CD4-positive, alpha-beta T cell treated with Interleukin-17A for 4 hours (primary cell): Measurements from ENCODE around the gene FTCD.
"Not testable (repeated sequence)": the region's sequence is repeated elsewhere in the genome, so short reads cannot be mapped to it uniquely, and the experiment has no call there.

ENCODE experiments used
- DNase-seq: peaks from one replicate; pipeline ENCODE4 v3.0.0-alpha.2; 2020; ENCODE audit warnings: mixed read lengths

FTCD gene

GRCh38 chr21:46187814-46188213, 32.4 kb upstream of the FTCD start:
- no peak for DNase-seq

DNA sequence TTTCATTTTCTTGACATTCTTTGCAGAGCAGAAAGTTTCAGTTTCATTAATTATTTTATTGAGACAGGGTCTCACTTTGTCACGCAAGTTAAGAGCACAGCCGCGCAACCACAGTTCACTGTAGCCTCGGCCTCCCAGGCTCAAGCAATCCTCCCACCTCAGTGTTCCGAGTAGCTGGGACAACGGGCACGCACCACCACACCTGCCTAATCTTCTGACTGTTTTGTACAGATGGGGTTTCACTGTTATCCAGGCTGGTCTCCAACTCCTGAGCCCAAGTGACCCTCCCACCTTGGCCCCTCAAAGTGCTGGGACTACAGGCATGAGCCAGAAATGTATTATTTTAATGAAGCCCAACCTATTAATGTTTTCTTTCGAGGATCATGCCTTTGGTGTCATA, 31.9 kb upstream of the FTCD start:
- no peak for DNase-seq

DNA sequence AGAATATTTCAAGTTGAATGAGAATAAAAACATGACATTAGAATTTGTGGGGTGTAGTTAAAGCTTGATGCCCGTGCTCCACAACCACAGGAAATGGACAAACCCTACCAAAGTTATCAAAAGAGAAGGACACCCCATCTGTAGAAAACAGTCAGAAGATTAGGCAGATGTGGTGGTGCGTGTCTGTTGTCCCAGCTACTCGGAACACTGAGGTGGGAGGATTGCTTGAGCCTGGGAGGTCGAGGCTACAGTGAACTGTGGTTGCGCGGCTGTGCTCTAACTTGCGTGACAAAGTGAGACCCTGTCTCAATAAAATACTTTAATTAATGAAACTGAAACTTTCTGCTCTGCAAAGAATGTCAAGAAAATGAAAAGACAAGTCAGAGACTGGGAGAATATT, 30.3 kb upstream of the FTCD start:
- DNase-seq, result no peak

GRCh38 chr21:46184625-46185555, 29.5 kb upstream of the FTCD start:
- peak; percentile 70 for DNase-seq

DNA sequence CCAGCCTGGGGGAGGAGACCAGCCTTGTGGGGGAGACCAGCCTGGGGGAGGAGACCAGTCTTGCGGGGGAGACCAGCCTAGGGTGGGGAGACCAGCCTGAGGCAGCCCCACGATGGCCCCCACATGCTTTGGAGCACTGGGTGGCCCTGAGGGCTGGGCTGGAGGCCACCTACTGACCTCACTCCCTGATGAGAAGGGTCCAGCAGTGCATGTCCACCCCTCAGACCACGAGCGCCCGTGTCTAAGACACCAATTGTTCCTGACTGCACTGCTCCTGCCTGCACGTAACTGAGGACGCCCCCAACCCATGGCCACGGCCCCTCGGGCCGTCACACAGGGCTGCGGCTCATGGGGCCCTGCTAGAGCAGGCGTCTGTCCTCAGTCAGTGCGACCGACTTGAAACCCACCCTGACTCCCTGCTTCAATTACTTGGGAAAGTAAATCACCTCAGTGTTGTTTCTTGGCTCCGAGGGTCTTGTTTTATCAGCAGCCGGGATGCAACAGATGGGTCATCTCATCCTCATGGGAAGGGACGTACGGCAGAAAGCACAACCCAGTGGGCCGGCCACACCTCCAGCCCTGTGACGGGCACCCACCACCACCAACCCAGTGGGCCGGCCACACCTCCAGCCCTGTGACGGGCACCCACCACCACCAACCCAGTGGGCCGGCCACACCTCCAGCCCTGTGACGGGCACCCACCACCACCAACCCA, 28.7 kb upstream of the FTCD start, which contains the start of gene SPATC1L:
TSS of gene SPATC1L (minus strand) at position 550 of the 715 bp plus-strand sequence. CDS start 1,643 bp downstream, outside the sequence.
- DNase-seq, result peak; percentile 51

- not testable (repeated sequence) for DNase-seq
Measured at GRCh38 chr21:46183337-46183909, 28.0 kb upstream of the FTCD start.

DNA sequence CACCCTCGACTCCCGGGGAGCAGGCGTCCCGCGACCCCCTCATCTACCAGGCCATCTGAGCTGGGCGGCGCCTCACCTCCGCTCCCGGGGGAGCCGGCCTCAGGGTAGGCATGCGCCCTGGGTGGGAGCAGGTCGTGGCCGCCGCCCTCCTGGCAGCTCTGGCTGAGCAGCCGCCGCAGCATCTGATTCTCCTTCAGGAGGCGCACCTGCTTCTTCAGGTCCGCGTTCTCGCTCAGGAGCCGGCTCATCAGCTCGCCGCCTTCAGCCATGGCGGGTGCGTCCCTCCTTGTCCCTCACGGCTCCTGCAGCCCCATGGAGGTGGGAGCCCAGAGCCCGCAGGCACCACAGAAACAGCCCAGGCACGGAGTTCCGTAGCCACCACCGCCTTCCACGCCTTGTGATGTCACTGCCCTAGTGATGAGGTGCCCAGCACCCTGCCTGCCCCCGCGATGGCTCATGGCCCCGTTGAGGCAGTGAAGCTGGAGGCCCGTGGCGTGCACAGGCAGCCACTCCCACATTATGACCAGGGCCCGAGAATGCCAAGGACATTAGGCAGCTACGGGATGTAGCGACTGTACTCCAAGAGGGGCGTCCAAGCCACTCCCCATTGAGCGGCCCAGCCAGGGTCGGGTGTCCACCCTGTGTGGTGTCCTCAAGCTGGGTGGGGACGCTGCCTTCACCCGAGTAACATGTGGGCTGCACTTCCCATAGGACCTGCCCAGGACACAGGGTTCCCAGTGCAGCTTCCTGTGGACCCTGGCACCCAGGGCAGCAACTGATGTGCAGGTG, 27.4 kb upstream of the FTCD start:
- no peak for DNase-seq

DNA sequence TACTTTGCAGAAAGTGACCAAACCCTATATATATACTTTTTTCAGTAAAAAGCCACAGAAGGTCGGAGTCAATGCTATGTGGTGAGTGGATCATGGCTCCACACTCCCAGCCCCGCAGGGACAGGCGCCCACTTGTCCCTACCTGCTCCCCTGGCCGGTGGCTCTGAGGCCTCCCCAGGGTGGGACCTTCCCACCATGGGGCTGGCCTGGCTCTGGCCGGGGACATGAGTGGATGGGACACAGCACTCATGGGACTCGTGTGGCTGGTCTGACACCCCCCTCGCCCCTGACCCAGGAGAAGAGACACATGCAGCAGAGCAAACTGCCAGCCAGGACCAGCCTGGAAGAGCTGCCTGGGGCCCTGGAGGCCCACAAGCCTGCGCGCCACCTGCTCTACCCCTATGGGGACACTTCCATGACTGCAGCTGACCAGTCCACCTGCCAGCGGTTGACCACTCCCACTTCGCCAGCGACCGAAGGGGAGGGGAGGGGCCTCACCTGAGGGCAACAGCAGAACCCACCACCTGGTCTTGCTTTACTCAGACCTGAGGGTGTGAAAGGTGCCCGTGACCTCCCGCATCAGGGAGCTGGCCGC, 26.7 kb upstream of the FTCD start:
- no peak for DNase-seq

DNA sequence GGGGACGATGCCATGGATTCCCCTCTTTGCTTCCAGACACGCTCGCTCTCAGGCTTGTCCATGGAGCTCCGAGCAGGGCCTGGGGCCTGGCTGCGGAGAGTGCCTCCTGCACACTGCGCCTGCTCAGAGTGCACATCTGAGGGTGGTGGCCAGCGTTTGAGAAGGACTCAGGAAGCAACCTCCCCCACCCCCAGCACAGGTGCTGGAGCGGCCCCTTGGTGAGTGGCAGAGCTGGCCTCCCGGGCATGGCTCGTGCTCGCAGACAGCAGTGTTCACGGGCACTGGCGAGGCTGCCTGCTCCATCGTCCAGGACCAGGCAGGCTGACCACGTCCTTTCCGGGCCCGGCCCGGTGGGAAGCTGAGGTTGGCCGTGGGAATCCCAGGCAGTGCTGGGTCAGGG, 26.1 kb upstream of the FTCD start:
- no peak for DNase-seq

GRCh38 chr21:46180778-46181391, 25.5 kb upstream of the FTCD start:
- DNase-seq, result no peak

- no peak for DNase-seq
Measured at GRCh38 chr21:46180079-46180722, 24.8 kb upstream of the FTCD start.

- no peak for DNase-seq
Measured at GRCh38 chr21:46179708-46180078, 24.3 kb upstream of the FTCD start.

DNA sequence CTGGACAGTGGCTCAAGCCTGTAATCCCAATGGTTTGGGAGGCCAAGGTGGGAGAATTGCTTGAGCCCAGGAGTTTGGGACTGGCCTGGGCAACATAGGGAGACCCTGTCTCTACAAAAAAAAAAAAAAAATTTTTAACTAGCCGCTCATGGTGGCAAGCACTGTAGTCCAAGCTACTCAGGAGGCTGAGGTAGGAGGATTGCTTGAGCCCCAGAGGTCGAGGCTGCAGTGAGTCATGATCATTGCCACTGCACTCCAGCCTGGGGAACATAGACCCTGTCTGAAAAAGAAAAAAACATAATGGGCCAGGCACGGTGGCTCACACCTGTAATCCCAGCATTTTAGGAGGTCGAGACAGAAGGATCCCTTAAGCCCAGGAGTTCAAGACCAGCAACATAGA, 23.6 kb upstream of the FTCD start:
- no peak for DNase-seq

GRCh38 chr21:46176443-46177129, 21.2 kb upstream of the FTCD start:
- not testable (repeated sequence) for DNase-seq

- DNase-seq, result no peak
Measured at GRCh38 chr21:46173573-46173972, 18.2 kb upstream of the FTCD start.

GRCh38 chr21:46172863-46173528, 17.6 kb upstream of the FTCD start:
- DNase-seq, result no peak

- no peak for DNase-seq
Measured at GRCh38 chr21:46171996-46172862, 16.9 kb upstream of the FTCD start.

GRCh38 chr21:46171585-46171984, 16.2 kb upstream of the FTCD start:
- DNase-seq, result no peak
